ENCODE measurements around the gene GSAP. TPM values are rescaled to one million over a fixed set of nuclear protein-coding genes. Genes with fewer than 3 reads are reported as not detected.

Gene GSAP
- total RNA-seq, 4 donors from 2014 or later: 43.1 to 65.2 (median 52.4) TPM

- no peaks in the 10 kb centered on the region for H3K9me3 ChIP-seq
- intact Hi-C loops (cut with DNase I): no loop called here
- TF ChIP-seq, protein P1, sequence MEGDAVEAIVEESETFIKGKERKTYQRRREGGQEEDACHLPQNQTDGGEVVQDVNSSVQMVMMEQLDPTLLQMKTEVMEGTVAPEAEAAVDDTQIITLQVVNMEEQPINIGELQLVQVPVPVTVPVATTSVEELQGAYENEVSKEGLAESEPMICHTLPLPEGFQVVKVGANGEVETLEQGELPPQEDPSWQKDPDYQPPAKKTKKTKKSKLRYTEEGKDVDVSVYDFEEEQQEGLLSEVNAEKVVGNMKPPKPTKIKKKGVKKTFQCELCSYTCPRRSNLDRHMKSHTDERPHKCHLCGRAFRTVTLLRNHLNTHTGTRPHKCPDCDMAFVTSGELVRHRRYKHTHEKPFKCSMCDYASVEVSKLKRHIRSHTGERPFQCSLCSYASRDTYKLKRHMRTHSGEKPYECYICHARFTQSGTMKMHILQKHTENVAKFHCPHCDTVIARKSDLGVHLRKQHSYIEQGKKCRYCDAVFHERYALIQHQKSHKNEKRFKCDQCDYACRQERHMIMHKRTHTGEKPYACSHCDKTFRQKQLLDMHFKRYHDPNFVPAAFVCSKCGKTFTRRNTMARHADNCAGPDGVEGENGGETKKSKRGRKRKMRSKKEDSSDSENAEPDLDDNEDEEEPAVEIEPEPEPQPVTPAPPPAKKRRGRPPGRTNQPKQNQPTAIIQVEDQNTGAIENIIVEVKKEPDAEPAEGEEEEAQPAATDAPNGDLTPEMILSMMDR (IDR thresholded peaks at IDR 0.05): no peak
- H3K36me3 ChIP-seq: no peaks in the 10 kb centered on the region
- H3K4me1 ChIP-seq: peaks cover 15 to 31% of the 10 kb centered on the region in 2 donors
- H3K27ac ChIP-seq: no peak overlapping the region
- no peak overlapping the region for H3K4me3 ChIP-seq (replicated peaks in 1 of 3)
- no peak for DNase-seq
- no peaks in the 10 kb centered on the region for H3K27me3 ChIP-seq
- whole genome bisulfite sequencing, 2 donors: 89 to 93% methylated on average over 4 of the region's 4 CpGs
Observed at GRCh38 chr7:77419102-77419501, 3.0 kb upstream of the GSAP start.

- 96 to 99% methylated on average over 4 of the region's 4 CpGs for WGBS, 2 donors
- Histone ChIP-seq H3K4me3 (replicated peaks in 1 of 3) (no peak overlapping the region), H3K4me1 (peaks cover 15 to 34% of the 10 kb centered on the region in 2 donors), H3K36me3 (no peaks in the 10 kb centered on the region), H3K9me3 (no peaks in the 10 kb centered on the region), H3K27ac (peak overlapping the region in 1 of 3 donors; percentile 94), H3K27me3 (no peaks in the 10 kb centered on the region)
- intact Hi-C loops (cut with DNase I): no loop called here
- TF ChIP-seq, protein P1 (IDR thresholded peaks at IDR 0.05): no peak
- no peak for TF ChIP-seq POLR2A (IDR thresholded peaks at IDR 0.05)
- no peak for DNase-seq
Observed at GRCh38 chr7:77417801-77418200, 1.7 kb upstream of the GSAP start.

- 45 to 50% methylated on average over 17 to 19 of the region's 20 CpGs for WGBS, 2 donors
- TF ChIP-seq, protein P1 (IDR thresholded peaks at IDR 0.05): no peak
- TF ChIP-seq POLR2A (IDR thresholded peaks at IDR 0.05): no peak
- Histone ChIP-seq H3K27ac (peak overlapping the region; percentile 94 to 98 (median 97)), H3K4me3 (replicated peaks in 1 of 3) (peak overlapping the region in 2 of 3 donors; percentile 47 to 79), H3K9me3 (no peaks in the 10 kb centered on the region), H3K27me3 (no peaks in the 10 kb centered on the region), H3K36me3 (no peaks in the 10 kb centered on the region), H3K4me1 (peaks cover 10 to 24% of the 10 kb centered on the region in 2 donors)
- intact Hi-C loops (cut with DNase I): no loop called here
- DNase-seq: no peak
Observed at GRCh38 chr7:77416621-77417371, 647 bp upstream of the GSAP start.

- no peaks in the 10 kb centered on the region for H3K27me3 ChIP-seq
- intact Hi-C loops (cut with DNase I): no loop called here
- peak; percentile 74 to 75 for DNase-seq
- peaks cover 11 to 24% of the 10 kb centered on the region in 2 donors for H3K4me1 ChIP-seq
- peak in 1 of 2 donors; percentile 72 for TF ChIP-seq POLR2A (IDR thresholded peaks at IDR 0.05)
- TF ChIP-seq, protein P1 (IDR thresholded peaks at IDR 0.05): no peak
- no peaks in the 10 kb centered on the region for H3K36me3 ChIP-seq
- H3K27ac ChIP-seq: peak overlapping the region; percentile 94 to 98 (median 97)
- WGBS, 2 donors: 0 to 3% methylated on average over 6 to 14 of the region's 25 CpGs
- no peaks in the 10 kb centered on the region for H3K9me3 ChIP-seq
- H3K4me3 ChIP-seq (replicated peaks in 1 of 3): peak overlapping the region; percentile 33 to 79 (median 47)
Observed at GRCh38 chr7:77415476-77415822, 700 bp downstream of the GSAP start.

DNA sequence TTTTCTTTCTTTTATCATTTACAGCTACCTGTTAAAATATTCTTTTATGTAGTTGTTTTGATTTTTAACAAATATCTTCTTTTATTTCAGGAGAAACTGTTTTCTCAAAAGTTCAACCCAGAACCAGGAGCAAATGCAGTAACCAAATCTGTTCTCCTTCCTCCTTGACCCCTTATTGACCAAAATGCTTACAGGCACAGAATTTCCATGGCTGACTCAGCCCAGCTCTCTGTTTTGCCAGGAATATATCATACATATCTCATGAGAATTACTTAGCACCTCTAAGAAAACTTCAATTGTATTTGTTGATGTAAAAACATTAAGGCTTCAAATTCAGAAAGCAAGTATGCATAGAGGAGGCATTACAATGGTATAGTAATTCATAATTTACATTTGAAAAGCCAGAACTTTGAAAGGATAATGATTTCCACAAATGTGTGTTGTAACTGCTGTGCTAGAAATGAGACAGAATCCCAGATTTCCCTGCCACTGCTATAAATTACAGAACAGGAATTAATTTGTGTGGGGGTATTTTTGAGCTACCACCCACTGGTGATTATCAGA, 2.2 kb downstream of the GSAP start:
- Histone ChIP-seq H3K27ac (peak overlapping the region; percentile 27 to 69 (median 43)), H3K36me3 (no peaks in the 10 kb centered on the region), H3K4me1 (peaks cover 26 to 29% of the 10 kb centered on the region in 2 donors), H3K27me3 (no peaks in the 10 kb centered on the region), H3K9me3 (no peaks in the 10 kb centered on the region), H3K4me3 (replicated peaks in 1 of 3) (no peak overlapping the region)
- DNase-seq: no peak
- intact Hi-C loops (cut with DNase I): no loop called here
- TF ChIP-seq, protein P1 (IDR thresholded peaks at IDR 0.05): no peak
- no peak for TF ChIP-seq POLR2A (IDR thresholded peaks at IDR 0.05)

Measured in thyroid gland (tissue), 4 donors.